ENCODE data around the gene MOB1A. TPM values are rescaled to one million over a fixed set of nuclear protein-coding genes. Genes with fewer than 3 reads are reported as not detected.
A peak's percentile ranks its signal among the peaks of the same experiment; 100 is the strongest.

The MOB1A gene
- total RNA-seq, 1 experiment from 2014 or later = 132 TPM

DNA sequence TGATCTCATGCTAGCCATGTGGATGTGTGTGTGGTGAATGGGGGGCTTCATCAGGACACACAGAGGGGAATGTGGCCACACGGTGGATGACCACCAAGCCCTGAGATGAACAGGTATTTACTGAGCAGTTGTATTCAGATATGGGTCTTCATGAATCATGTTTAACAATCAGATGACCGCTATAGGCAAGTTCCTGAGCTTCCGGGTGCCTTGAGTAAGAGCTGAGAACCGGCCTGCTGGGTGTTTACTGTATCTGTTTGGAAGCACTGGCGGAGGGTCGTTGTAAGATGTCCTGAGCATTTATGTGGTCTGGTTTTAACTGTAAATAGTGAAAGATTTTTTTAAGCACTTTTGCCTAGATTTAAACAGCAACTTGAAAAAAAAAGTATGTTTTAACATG lies 74.9 kb downstream of the MOB1A start:
- peaks cover 8 to 16% of the 10 kb centered on the region in 2 experiments; a peak in 3 of 4 replicates for H3K36me3 ChIP-seq (ENCODE audit: control insufficient read depth in 1 of 2, insufficient read depth in 2 of 2, low read length in 2 of 2)
- POLR2A ChIA-PET = no interaction called here
- no peaks in the 10 kb centered on the region for H3K79me2 ChIP-seq (ENCODE audit: insufficient read depth, low read length)
- intact Hi-C loops (cut with micrococcal nuclease) = no loop called here
- DNase-seq (ENCODE audit: low read depth, low spot score) (no peak), ATAC-seq (no peak)
- H3K4me2 ChIP-seq (ENCODE audit: low read length) = no peak overlapping the region
- no peaks in the 10 kb centered on the region for H3K9me2 ChIP-seq (ENCODE audit: insufficient read depth)
- RAD21 ChIA-PET (ENCODE audit: low non-redundant PET in 1 of 2, low total read pairs in 2 of 2, uncharacterized antibody in 2 of 2, unreplicated experiment in 2 of 2) = no interaction called here
- H3K27ac ChIP-seq (ENCODE audit: low read depth, low read length) = no peak overlapping the region
- no peaks in the 10 kb centered on the region for H4K20me1 ChIP-seq (ENCODE audit: insufficient read depth)
- CTCF ChIA-PET = no interaction called here
- no peak overlapping the region for H2AFZ ChIP-seq (ENCODE audit: low read depth, low read length, poor library complexity, severe bottlenecking)
- H3K9ac ChIP-seq (ENCODE audit: low read length) = no peak overlapping the region
- TF ChIP-seq EGR1 (IDR thresholded peaks at IDR 0.05; ENCODE audit: low read depth) = no peak
- TF ChIP-seq, protein P1, sequence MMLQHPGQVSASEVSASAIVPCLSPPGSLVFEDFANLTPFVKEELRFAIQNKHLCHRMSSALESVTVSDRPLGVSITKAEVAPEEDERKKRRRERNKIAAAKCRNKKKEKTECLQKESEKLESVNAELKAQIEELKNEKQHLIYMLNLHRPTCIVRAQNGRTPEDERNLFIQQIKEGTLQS (IDR thresholded peaks at IDR 0.05) = no peak
- TF ChIP-seq, protein P2, sequence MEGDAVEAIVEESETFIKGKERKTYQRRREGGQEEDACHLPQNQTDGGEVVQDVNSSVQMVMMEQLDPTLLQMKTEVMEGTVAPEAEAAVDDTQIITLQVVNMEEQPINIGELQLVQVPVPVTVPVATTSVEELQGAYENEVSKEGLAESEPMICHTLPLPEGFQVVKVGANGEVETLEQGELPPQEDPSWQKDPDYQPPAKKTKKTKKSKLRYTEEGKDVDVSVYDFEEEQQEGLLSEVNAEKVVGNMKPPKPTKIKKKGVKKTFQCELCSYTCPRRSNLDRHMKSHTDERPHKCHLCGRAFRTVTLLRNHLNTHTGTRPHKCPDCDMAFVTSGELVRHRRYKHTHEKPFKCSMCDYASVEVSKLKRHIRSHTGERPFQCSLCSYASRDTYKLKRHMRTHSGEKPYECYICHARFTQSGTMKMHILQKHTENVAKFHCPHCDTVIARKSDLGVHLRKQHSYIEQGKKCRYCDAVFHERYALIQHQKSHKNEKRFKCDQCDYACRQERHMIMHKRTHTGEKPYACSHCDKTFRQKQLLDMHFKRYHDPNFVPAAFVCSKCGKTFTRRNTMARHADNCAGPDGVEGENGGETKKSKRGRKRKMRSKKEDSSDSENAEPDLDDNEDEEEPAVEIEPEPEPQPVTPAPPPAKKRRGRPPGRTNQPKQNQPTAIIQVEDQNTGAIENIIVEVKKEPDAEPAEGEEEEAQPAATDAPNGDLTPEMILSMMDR (IDR thresholded peaks at IDR 0.05 in 2 of 3, conservative IDR thresholded peaks at IDR 0.05 in 1 of 3; ENCODE audit: borderline replicate concordance in 1 of 3, insufficient read depth in 1 of 3, low read depth in 2 of 3, low read length in 2 of 3) = no peak
- TF ChIP-seq JUND (IDR thresholded peaks at IDR 0.05) = no peak
- TF ChIP-seq CBX3 (IDR thresholded peaks at IDR 0.05; ENCODE audit: low read depth) = no peak
- TF ChIP-seq, protein P3, sequence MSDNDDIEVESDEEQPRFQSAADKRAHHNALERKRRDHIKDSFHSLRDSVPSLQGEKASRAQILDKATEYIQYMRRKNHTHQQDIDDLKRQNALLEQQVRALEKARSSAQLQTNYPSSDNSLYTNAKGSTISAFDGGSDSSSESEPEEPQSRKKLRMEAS (IDR thresholded peaks at IDR 0.05) = no peak
- TF ChIP-seq POLR2A (IDR thresholded peaks at IDR 0.05; ENCODE audit: borderline replicate concordance, extremely low read depth, insufficient read depth, insufficient read length) = no peak
- no peak for TF ChIP-seq SIN3A (IDR thresholded peaks at IDR 0.05; ENCODE audit: low read depth)
- no peak for TF ChIP-seq ZNF274 (IDR thresholded peaks at IDR 0.05; ENCODE audit: low read depth, low read length)
- TF ChIP-seq TCF7L2 (IDR thresholded peaks at IDR 0.05; ENCODE audit: borderline replicate concordance, extremely low read depth, insufficient read depth, insufficient read length) = no peak
- no peak for TF ChIP-seq CEBPB (IDR thresholded peaks at IDR 0.05; ENCODE audit: low read depth)
- no peak for TF ChIP-seq POLR2AphosphoS5 (IDR thresholded peaks at IDR 0.05; ENCODE audit: low read depth, low read length)
- TSS peak; percentile 10 for BruUV-seq (replicated peaks)
- H3K4me3 ChIP-seq (replicated peaks in 1 of 2; ENCODE audit: low read depth in 1 of 2, low read length in 2 of 2) = no peak overlapping the region
- H3K4me1 ChIP-seq (ENCODE audit: control insufficient read depth in 1 of 2, insufficient read depth in 2 of 2, low read length in 2 of 2) = no peaks in the 10 kb centered on the region
- H3K9me3 ChIP-seq (ENCODE audit: control insufficient read depth in 1 of 2, insufficient read depth in 1 of 2, low read depth in 1 of 2, low read length in 2 of 2) = no peaks in the 10 kb centered on the region
- H3K27me3 ChIP-seq (ENCODE audit: insufficient read depth, low read length) = no peaks in the 10 kb centered on the region

Other genes starting within 250 kb of the MOB1A start
- gene TET3, start 194.0 kb downstream of the MOB1A start, total RNA-seq (2021; ENCODE audit: unreplicated experiment) = 15.4 TPM
- 62.9 TPM for gene BOLA3, start 31.0 kb downstream of the MOB1A start, total RNA-seq (2021; ENCODE audit: unreplicated experiment)
- 445 TPM for gene MTHFD2, start 19.7 kb upstream of the MOB1A start, total RNA-seq (2021; ENCODE audit: unreplicated experiment)
- 0.91 TPM for gene SLC4A5, start 164.5 kb upstream of the MOB1A start, total RNA-seq (2021; ENCODE audit: unreplicated experiment)
- 129 TPM for gene DCTN1, start 201.4 kb upstream of the MOB1A start, total RNA-seq (2021; ENCODE audit: unreplicated experiment)
- 6.5 TPM for gene C2orf81, start 242.7 kb upstream of the MOB1A start, total RNA-seq (2021; ENCODE audit: unreplicated experiment)
- 54.9 TPM for gene WDR54, start 242.9 kb upstream of the MOB1A start, total RNA-seq (2021; ENCODE audit: unreplicated experiment)